ENCODE results near the gene GPC6. TPM values are rescaled to one million over a fixed set of nuclear protein-coding genes. Genes with fewer than 3 reads are reported as not detected.

GPC6 gene
- total RNA-seq, 1 experiment from 2014 or later: 0.22 TPM

- TF ChIP-seq SP1 (IDR thresholded peaks at IDR 0.05; ENCODE audit: low read depth) (no peak), EZH2 (IDR thresholded peaks at IDR 0.05) (no peak), ZBTB33 (IDR thresholded peaks at IDR 0.05; ENCODE audit: extremely low read depth, insufficient replicate concordance, low read length) (no peak), CBX3 (IDR thresholded peaks at IDR 0.05; ENCODE audit: low read depth) (no peak), REST (IDR thresholded peaks at IDR 0.05; ENCODE audit: low read depth) (no peak), JUND (IDR thresholded peaks at IDR 0.05) (no peak), CTCF (IDR thresholded peaks at IDR 0.05 in 2 of 3, conservative IDR thresholded peaks at IDR 0.05 in 1 of 3; ENCODE audit: borderline replicate concordance in 1 of 3, insufficient read depth in 1 of 3, low read depth in 2 of 3, low read length in 2 of 3) (no peak)
- ATAC-seq: no peak
- BruUV-seq (replicated peaks): no TSS peak
- no peaks in the 10 kb centered on the region for H3K79me2 ChIP-seq (ENCODE audit: insufficient read depth, low read length)
- H3K4me1 ChIP-seq (ENCODE audit: control insufficient read depth in 1 of 2, insufficient read depth in 2 of 2, low read length in 2 of 2): no peaks in the 10 kb centered on the region
- ChIA-PET RAD21 (ENCODE audit: low non-redundant PET in 1 of 2, low total read pairs in 2 of 2, uncharacterized antibody in 2 of 2, unreplicated experiment in 2 of 2) (no interaction called here), CTCF (no interaction called here), POLR2A (no interaction called here)
- intact Hi-C loops (cut with micrococcal nuclease): no loop called here
- no peak overlapping the region for H3K27ac ChIP-seq (ENCODE audit: low read depth, low read length)
- no peaks in the 10 kb centered on the region for H3K9me3 ChIP-seq (ENCODE audit: control insufficient read depth in 1 of 2, insufficient read depth in 1 of 2, low read depth in 1 of 2, low read length in 2 of 2)
- no peaks in the 10 kb centered on the region for H3K27me3 ChIP-seq (ENCODE audit: insufficient read depth, low read length)
- no peak overlapping the region for H3K4me3 ChIP-seq (replicated peaks in 1 of 2; ENCODE audit: low read depth in 1 of 2, low read length in 2 of 2)
- no peak overlapping the region for H3K4me2 ChIP-seq (ENCODE audit: low read length)
- H3K9me2 ChIP-seq (ENCODE audit: insufficient read depth): no peaks in the 10 kb centered on the region
- no peaks in the 10 kb centered on the region for H4K20me1 ChIP-seq (ENCODE audit: insufficient read depth)
- H3K9ac ChIP-seq (ENCODE audit: low read length): no peak overlapping the region
- no peaks in the 10 kb centered on the region for H3K36me3 ChIP-seq (ENCODE audit: control insufficient read depth in 1 of 2, insufficient read depth in 2 of 2, low read length in 2 of 2)
- H2AFZ ChIP-seq (ENCODE audit: low read depth, low read length, poor library complexity, severe bottlenecking): no peak overlapping the region
- no peak for DNase-seq (ENCODE audit: low read depth, low spot score)
Measured at GRCh38 chr13:94319501-94319900, 1092.9 kb downstream of the GPC6 start.
